Endothelial cell of umbilical vein (primary cell): ENCODE data around the gene ADARB2. TPM values are rescaled to one million over a fixed set of nuclear protein-coding genes. Genes with fewer than 3 reads are reported as not detected.

Experiments
- BruUV-seq: library from RNA; stranded (reverse); fragments of 400-500 nt; replicated peaks from 2 replicates; lab custom pipeline; 2021; lab: Mats Ljungman, UMichigan
- CTCF ChIA-PET: fragments of 300-600, 350-600 bp; sonication (Branson Sonifier 250); formaldehyde crosslinking; loops from one replicate; lab custom pipeline; 2021; ENCODE audit warnings: antibody characterized with exemption, inconsistent platforms; lab: Charles Lee
- POLR2A ChIA-PET: fragments of 300-600, 350-600 bp; sonication (Branson Sonifier 250); formaldehyde crosslinking; loops from one replicate; lab custom pipeline; 2021; ENCODE audit warnings: antibody characterized with exemption, inconsistent platforms; lab: Charles Lee
- DNase-seq: peaks from one replicate; pipeline ENCODE4 v3.0.0-alpha.2; 2011; ENCODE audit warnings: low read depth, low spot score
- FAIRE-seq: peaks from 2 replicates; lab custom pipeline; 2011; peaks lifted over from hg19 to GRCh38; lab: Jason Lieb, UNC
- H2AFZ ChIP-seq: 2 replicates; pipeline ENCODE4 v1.6.0; 2012; ENCODE audit warnings: low read depth, low read length, control low read depth, inconsistent platforms
- H3K27ac ChIP-seq: 2 replicates; pipeline ENCODE4 v1.5.1; 2011; ENCODE audit warnings: low read depth, mild to moderate bottlenecking, control low read depth, low read length, moderate library complexity; ENCODE audit not compliant: insufficient read depth
- H3K27me3 ChIP-seq, 2 experiments: 2 replicates each; pipeline versions ENCODE4 v1.6.0 to v1.6.1; 2011; ENCODE audit warnings: low read length in 2 of 2, mixed read lengths in 1 of 2; ENCODE audit not compliant: control insufficient read depth in 2 of 2, insufficient read depth in 2 of 2
- H3K36me3 ChIP-seq, 2 experiments: 2 replicates in 1 of 2; 3 replicates in 1 of 2; pipeline ENCODE4 v1.5.1; 2011; ENCODE audit warnings: low read length in 2 of 2, mild to moderate bottlenecking in 1 of 2, moderate library complexity in 1 of 2; ENCODE audit not compliant: control insufficient read depth in 2 of 2, insufficient read depth in 2 of 2; ENCODE audit errors: extremely low read depth in 1 of 2
- H3K4me1 ChIP-seq: 3 replicates; pipeline ENCODE4 v1.5.1; 2011; ENCODE audit warnings: mild to moderate bottlenecking, low read length; ENCODE audit not compliant: control insufficient read depth, insufficient read depth; ENCODE audit errors: extremely low read depth
- H3K4me2 ChIP-seq: 2 replicates; pipeline ENCODE4 v1.6.1; 2011; ENCODE audit warnings: low read length, control low read depth, mixed read lengths; ENCODE audit not compliant: insufficient read depth
- H3K4me3 ChIP-seq, 3 experiments: fragments of 200-600 bp in 1 of 3; sonication (generic), shearing (Covaris generic) in 1 of 3; replicated peaks in 1 of 3; 2 replicates each; pipeline ENCODE4 v1.5.1; 2011 to 2016; ENCODE audit warnings: control low read depth in 3 of 3, low read length in 3 of 3, mild to moderate bottlenecking in 2 of 3, inconsistent platforms in 1 of 3, low read depth in 1 of 3, moderate library complexity in 1 of 3; ENCODE audit not compliant: insufficient read depth in 1 of 3
- H3K79me2 ChIP-seq: 2 replicates; pipeline ENCODE4 v1.6.0; 2012; ENCODE audit warnings: low read length, inconsistent platforms; ENCODE audit not compliant: control insufficient read depth, insufficient read depth
- H3K9ac ChIP-seq: replicated peaks from 2 replicates; pipeline ENCODE3; 2011; ENCODE audit warnings: low read length, control low read depth; ENCODE audit not compliant: insufficient read depth; ENCODE audit errors: extremely low read depth
- H3K9me1 ChIP-seq: replicated peaks from 3 replicates; pipeline ENCODE4 v1.6.0; 2011; ENCODE audit warnings: mild to moderate bottlenecking, low read length; ENCODE audit not compliant: control insufficient read depth, insufficient read depth; ENCODE audit errors: extremely low read depth
- H3K9me3 ChIP-seq: replicated peaks from 2 replicates; pipeline ENCODE4 v1.5.1; 2012; ENCODE audit warnings: low read length, inconsistent platforms; ENCODE audit not compliant: control insufficient read depth, insufficient read depth
- H4K20me1 ChIP-seq: replicated peaks from 2 replicates; pipeline ENCODE3; 2011; ENCODE audit warnings: mild to moderate bottlenecking, low read length; ENCODE audit not compliant: control insufficient read depth, insufficient read depth; ENCODE audit errors: extremely low read depth
- CTCF ChIP-seq, 2 donors: IDR thresholded peaks; 1 replicate in 1 of 2; 2 replicates in 1 of 2; pipeline ENCODE4 v1.5.1; 2011; ENCODE audit warnings: low read length in 2 of 2, mild to moderate bottlenecking in 2 of 2, moderate library complexity in 2 of 2, control low read depth in 1 of 2, inconsistent platforms in 1 of 2, low read depth in 1 of 2; ENCODE audit not compliant: insufficient read depth in 1 of 2; ENCODE audit errors: extremely low read depth in 1 of 2
- EZH2 ChIP-seq: IDR thresholded peaks from 2 replicates; pipeline ENCODE4 v1.6.1; 2012; ENCODE audit warnings: borderline replicate concordance, low read depth, mild to moderate bottlenecking, moderate library complexity, low read length, inconsistent platforms; ENCODE audit not compliant: severe bottlenecking
- FOS ChIP-seq: IDR thresholded peaks from 2 replicates; pipeline ENCODE4 v1.6.1; 2011; ENCODE audit warnings: mild to moderate bottlenecking, low read length, moderate library complexity, borderline replicate concordance; ENCODE audit not compliant: insufficient read depth
- GATA2 ChIP-seq: IDR thresholded peaks from 2 replicates; pipeline ENCODE4 v1.7.0; 2011; ENCODE audit warnings: low read depth, mild to moderate bottlenecking, moderate library complexity, mixed read lengths, low read length; ENCODE audit not compliant: insufficient read length, insufficient read depth
- JUN ChIP-seq: IDR thresholded peaks from 2 replicates; pipeline ENCODE4 v1.6.1; 2011; ENCODE audit warnings: borderline replicate concordance, low read depth; ENCODE audit not compliant: insufficient read length, insufficient read depth
- MAX ChIP-seq: IDR thresholded peaks from 2 replicates; pipeline ENCODE4 v1.6.1; 2011; ENCODE audit not compliant: insufficient read depth, insufficient read length
- MYC ChIP-seq: IDR thresholded peaks from one replicate; pipeline ENCODE4 v1.6.1; 2011; ENCODE audit warnings: mild to moderate bottlenecking, low read depth, low read length
- POLR2A ChIP-seq: IDR thresholded peaks from 2 replicates; pipeline ENCODE4 v1.6.1; 2012; ENCODE audit warnings: low read depth, mild to moderate bottlenecking, control low read depth, low read length
- POLR2AphosphoS5 ChIP-seq: IDR thresholded peaks from 2 replicates; pipeline ENCODE4 v1.6.1; 2012; ENCODE audit warnings: low read depth, mild to moderate bottlenecking, control low read depth, low read length, moderate library complexity; ENCODE audit not compliant: insufficient read depth
- dilution Hi-C: fragments of 300-500 bp; cut with MboI; formaldehyde crosslinking; loops from one replicate; pipeline ENCODE4 v1.15.0; 2019; ENCODE audit warnings: low sequenced_read_pairs; ENCODE audit not compliant: extremely low pct_ligation_motif_present
- intact Hi-C: fragments of 100-400 bp; cut with micrococcal nuclease; formaldehyde crosslinking; loops from one replicate; pipeline ENCODE4 v1.10.0; 2022
- polyA plus RNA-seq, 4 experiments: library from polyadenylated mRNA; depleted of rRNA in 3 of 4; stranded (reverse) in 3 of 4; unstranded in 1 of 4; fragments of >200 nt; gene quantifications; 2 replicates each; pipeline versions ENCODE4 v1.2.1 to v1.2.3, GENCODE V29; 2011 to 2012; ENCODE audit warnings: missing spikeins in 1 of 4
- total RNA-seq: library from RNA; stranded (reverse); gene quantifications from 2 replicates; pipeline ENCODE4 v1.2.3, GENCODE V29; 2021

Gene ADARB2
- total and polyA plus RNA-seq, 2 donors (not counting 3 experiments of a cell fraction or from before 2014, with no cell fraction given) = not detected

- H3K79me2 ChIP-seq = no peaks in the 10 kb centered on the region
- no peak for DNase-seq
- no peak overlapping the region for H3K27ac ChIP-seq
- no peaks in the 10 kb centered on the region for H4K20me1 ChIP-seq
- H3K9me1 ChIP-seq = no peaks in the 10 kb centered on the region
- TF ChIP-seq POLR2A (no peak), MAX (no peak), CTCF (IDR thresholded peaks at IDR 0.05; ENCODE audit: extremely low read depth in 1 of 2, insufficient read depth in 1 of 2, low read depth in 1 of 2, low read length in 2 of 2) (no peak), JUN (no peak), GATA2 (no peak), FOS (no peak), EZH2 (no peak), MYC (no peak), POLR2AphosphoS5 (no peak)
- H3K4me2 ChIP-seq = no peak overlapping the region
- dilution Hi-C loops (no loop called here), intact Hi-C loops (no loop called here)
- no peak for FAIRE-seq
- ChIA-PET POLR2A (no interaction called here), CTCF (no interaction called here)
- H3K27me3 ChIP-seq = no peaks in the 10 kb centered on the region
- no TSS peak for BruUV-seq
- no peaks in the 10 kb centered on the region for H3K4me1 ChIP-seq
- H3K9me3 ChIP-seq = peaks cover 7% of the 10 kb centered on the region
- H2AFZ ChIP-seq = no peak overlapping the region
- no peaks in the 10 kb centered on the region for H3K36me3 ChIP-seq
- H3K4me3 ChIP-seq = no peak overlapping the region
- H3K9ac ChIP-seq = no peak overlapping the region
Observed at GRCh38 chr10:1402816-1403507, 334.4 kb downstream of the ADARB2 start.
